Airway epithelial cell (primary cell): Measurements from ENCODE around the gene CLIP3. TPM values are rescaled to one million over a fixed set of nuclear protein-coding genes. Genes with fewer than 3 reads are reported as not detected.

Source experiments
- total RNA-seq: library from RNA; depleted of rRNA; stranded (reverse); fragments of >200 nt; gene quantifications from 2 replicates; pipeline ENCODE4 v1.2.3, GENCODE V29; 2015

Gene CLIP3, protein sequence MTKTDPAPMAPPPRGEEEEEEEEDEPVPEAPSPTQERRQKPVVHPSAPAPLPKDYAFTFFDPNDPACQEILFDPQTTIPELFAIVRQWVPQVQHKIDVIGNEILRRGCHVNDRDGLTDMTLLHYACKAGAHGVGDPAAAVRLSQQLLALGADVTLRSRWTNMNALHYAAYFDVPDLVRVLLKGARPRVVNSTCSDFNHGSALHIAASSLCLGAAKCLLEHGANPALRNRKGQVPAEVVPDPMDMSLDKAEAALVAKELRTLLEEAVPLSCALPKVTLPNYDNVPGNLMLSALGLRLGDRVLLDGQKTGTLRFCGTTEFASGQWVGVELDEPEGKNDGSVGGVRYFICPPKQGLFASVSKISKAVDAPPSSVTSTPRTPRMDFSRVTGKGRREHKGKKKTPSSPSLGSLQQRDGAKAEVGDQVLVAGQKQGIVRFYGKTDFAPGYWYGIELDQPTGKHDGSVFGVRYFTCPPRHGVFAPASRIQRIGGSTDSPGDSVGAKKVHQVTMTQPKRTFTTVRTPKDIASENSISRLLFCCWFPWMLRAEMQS
- 0.19 and 0.28 TPM in 2 replicates for total RNA-seq

DNA sequence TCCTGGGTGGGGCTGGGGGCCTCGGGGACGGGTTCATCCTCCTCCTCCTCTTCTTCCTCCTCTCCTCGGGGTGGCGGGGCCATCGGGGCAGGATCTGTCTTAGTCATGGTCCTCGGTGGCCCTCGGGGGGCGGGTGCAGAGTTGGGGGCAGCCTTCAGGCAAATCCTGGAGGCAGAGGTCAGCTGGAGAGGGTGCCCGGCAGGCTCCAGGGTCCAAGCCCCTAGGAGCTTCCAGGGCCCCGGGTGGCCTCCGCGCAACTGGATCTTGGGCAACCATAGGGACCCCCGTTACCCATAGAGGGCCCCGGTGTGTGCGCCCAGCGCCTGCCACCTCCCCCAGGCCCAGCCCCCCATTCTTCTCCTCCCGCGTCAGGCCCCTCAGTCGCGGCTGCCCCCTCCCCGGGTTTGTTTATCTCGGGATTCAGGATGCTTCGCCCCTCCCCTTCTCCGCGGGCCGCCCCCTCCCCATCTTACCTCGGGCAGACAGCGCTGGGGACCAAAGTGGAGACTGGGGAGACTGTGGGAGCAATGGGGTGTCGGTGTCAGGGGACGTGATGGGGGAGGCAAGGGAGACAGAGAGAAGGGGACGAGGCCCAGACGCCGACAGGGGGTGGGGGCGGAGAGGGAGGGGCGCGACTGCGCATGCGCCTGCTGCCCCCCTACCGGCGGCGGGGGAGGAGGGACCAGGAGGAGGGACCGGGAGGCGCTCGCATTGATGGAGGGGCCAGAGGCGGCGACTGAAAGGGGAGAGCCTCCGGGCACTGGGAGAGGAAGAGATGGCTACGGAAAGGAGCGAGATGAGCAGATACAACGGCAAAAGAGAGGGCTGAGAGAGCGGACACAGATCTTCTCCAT is at the start of gene CLIP3:
TSS of gene CLIP3 (minus strand) at position 623 of the 854 bp plus-strand sequence. CDS start at position 107, 516 bp downstream.

DNA sequence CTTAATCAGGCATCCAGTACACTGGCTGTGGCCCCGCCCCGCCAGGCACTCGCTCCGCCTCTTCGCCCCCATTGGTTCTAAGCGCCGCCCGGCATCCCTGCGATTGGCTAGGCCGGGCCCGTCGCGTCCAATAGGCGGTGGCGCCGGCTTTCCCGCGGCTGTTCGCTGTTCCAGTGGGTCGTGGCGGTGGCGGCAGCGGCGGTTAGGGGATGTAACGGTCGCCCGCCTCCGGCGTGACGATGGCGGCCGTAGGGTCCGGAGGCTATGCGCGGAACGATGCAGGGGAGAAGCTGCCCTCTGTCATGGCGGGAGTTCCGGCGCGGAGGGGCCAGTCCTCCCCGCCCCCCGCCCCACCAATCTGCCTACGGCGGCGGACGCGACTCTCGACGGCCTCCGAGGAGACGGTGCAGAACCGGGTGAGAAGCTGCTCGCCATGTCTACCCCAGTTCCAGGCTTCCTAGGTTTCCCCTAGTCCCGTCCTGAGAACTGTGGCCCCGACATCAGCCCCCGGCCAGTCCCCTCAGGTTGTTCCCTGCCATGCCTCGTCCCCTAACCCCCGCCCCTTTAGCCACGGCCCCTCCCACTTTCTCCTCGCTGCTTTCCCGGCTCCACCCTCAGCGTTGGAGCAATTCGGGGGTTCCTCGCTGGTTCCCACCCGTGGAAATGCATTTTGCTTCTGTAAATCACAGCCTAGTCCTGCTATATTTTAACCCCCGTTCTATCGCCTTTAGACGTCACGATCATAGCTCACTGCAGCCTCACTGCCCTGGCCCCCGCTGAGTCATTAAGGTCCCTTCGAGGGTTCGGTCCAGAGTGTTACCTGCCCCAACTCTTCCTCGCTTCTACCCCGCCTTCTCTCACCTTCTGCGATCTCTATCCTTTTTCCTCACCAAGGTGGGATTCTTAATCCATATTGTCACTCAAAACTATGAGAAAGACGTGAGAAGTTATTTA is 22.3 kb upstream of the CLIP3 start, which contains the start of gene WDR62:
TSS of gene WDR62 (plus strand) at position 165 of the 954 bp plus-strand sequence. CDS start at position 240, 75 bp downstream.

DNA sequence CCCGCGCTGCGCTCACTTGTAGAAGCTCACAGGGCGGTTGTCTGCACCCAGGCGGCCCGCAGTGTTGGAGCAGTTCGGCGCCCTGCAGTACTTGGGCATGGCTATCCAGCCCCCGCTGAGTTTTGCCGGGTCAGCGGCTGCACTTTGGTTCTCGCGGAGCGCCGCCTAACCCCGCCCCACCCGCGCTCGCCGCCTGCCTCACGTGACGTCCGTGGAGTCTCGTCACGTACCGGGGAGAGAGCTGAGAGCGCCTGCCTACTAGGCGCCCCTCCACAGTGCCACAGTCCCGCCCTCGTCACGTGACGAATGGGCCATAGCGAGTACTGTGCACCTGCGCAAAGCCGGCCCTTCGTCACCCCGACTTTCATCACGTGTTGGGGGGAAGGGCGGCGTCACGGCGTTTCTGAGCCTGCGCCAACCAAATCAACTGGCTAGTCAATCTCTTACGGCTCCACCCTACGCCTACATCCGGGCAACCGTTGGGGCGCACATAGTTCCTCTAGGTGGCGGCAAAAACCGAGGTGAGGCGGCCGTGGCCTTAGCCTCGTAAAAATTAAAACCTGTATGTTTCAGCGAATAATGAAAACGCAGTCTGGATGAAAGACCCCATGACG is 21.6 kb upstream of the CLIP3 start, which contains the start of gene THAP8:
TSS of gene THAP8 (minus strand) at position 167 of the 614 bp plus-strand sequence. CDS start at position 99, 68 bp downstream.

DNA sequence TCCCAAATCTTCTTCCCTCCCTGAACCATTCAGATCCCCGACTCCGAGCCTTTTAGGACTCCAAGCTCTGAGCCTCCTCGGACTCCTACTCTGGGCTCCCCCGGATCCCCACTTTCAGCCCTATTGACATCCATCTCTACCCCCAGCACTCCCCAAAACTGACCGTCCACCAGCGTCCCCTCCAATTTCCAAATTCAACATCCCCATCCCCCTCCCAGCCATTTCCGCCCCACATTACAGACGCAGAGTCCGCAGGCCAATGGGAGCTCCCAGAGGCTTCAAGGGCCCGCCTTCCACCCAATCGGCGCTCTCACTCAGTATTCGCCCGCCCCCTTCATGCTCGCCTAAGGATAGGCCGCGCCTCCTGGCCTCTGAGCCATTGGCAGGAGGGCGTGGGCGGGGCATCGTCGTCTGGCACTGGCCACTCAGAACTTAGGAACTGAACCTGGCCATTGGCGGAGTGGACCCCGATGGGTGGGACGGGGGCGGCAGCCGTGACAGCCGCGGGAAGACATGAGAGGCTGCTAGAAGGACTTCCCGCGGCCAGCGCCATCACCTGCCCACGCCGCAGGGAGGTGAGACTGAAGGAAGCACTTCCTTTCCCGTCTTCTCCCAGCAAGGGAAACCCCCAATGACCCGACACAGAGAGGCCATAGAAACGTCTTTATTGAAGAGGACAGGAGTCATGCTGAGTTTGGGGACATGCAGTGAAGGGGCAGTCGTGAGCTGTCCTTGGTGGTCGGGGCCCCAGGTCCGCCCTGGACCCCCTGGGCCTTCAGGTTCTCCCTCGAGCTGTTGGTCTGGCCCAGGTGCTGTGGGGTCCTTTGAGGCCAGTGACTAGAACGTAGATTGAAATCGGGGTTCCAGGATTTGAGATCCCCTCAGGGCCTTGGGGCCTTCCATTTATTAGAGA is 18.4 kb downstream of the CLIP3 start, which contains the start of gene ALKBH6:
TSS of gene ALKBH6 (minus strand) at position 202 of the 913 bp plus-strand sequence. CDS start 816 bp downstream, outside the sequence.

DNA sequence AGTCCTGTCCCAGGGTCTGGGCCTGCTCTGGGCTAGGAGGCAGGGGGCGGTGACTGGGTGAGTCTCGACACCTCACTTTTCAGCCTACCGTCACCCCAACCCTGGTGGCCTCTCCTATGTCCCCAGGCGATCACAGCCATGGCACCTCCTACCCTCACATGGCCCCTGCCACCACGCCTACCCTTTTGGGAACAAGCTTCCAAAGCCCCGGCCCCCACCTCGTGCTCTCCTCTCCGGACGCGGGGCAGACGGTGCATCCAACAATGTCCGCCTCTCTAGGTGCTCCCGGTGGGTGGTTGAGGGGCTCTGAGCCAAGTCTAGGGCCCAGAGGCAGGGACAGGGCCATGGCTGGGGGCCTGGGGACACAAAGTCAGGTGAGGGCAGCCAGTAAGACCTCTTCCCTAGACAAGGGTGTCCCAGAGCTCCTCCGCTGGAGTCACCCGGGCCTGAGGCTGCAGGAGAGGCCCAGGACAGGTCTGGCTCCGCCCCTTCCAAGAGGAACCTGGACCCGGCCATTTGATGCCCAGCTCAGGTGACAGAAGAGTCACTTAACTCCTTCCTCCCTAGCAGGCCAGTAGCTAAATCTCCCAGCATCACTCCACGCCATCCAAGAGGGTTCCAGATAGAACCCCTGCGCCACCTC is 24.2 kb downstream of the CLIP3 start, which contains the start of gene SYNE4:
TSS of gene SYNE4 (minus strand) at position 478 of the 643 bp plus-strand sequence. CDS start at position 346, 132 bp downstream.

DNA sequence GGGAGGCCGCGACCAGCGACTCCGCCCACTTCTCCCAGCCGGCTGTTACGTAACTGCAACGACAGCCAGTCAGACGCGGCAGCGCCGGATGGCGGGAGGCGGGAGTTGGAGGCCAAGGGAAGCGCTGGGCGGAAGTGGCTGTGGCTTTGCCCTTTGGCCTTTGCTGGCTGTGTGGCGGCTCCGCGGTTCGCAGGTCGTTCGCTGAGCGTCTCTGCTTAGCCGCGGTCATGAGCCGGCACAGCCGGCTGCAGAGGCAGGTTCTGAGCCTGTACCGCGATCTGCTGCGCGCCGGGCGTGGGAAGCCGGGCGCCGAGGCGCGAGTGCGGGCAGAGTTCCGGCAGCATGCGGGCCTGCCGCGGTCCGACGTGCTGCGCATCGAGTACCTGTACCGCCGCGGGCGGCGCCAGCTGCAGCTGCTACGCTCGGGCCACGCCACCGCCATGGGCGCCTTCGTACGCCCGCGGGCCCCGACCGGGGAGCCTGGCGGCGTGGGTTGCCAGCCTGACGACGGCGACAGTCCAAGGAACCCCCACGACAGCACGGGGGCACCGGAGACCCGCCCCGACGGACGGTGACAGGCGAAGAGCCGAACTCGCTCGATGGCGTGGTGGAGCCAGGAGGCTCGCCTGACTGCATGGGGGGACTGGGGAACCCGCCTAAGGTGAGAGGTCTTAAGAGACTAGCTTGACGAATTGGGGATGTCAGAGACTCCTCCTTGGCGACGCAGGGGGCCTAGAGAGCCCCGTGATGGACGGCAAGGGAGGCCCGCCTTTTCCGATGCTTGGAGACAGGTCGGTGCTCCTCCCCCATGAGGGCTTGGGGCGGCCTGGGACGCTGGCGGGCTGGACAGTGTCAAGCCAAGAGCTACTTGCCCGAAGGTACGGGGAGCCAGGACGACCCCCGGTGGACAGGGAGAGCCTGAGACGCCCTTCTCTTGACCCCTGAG is 37.4 kb downstream of the CLIP3 start, which contains the start of gene SDHAF1:
TSS of gene SDHAF1 (plus strand) at position 141 of the 946 bp plus-strand sequence. CDS start at position 228, 87 bp downstream.

Other genes with a start within 250 kb of the CLIP3 start
- gene PRODH2, start 220.0 kb downstream of the CLIP3 start, total RNA-seq: not detected in 2 replicates
- not detected in 2 replicates for gene NPHS1, start 180.4 kb downstream of the CLIP3 start, total RNA-seq
- 0.14 TPM in 1 of 2 replicates, not detected in the other for gene KIRREL2, start 176.0 kb downstream of the CLIP3 start, total RNA-seq
- 1.9 and 2.8 TPM in 2 replicates for gene APLP1, start 164.3 kb downstream of the CLIP3 start, total RNA-seq
- gene NFKBID, start 132.3 kb downstream of the CLIP3 start, total RNA-seq: 4.8 and 21.3 TPM in 2 replicates
- not detected in 2 replicates for gene HCST, start 130.3 kb downstream of the CLIP3 start, total RNA-seq
- gene TYROBP, start 124.6 kb downstream of the CLIP3 start, total RNA-seq: not detected in 2 replicates
- gene LRFN3, start 96.5 kb downstream of the CLIP3 start, total RNA-seq: 6.5 and 10.8 TPM in 2 replicates
- gene SDHAF1, start 37.7 kb downstream of the CLIP3 start, total RNA-seq: 34.6 and 81.5 TPM in 2 replicates
- gene SYNE4, start 24.1 kb downstream of the CLIP3 start, total RNA-seq: 2.9 and 3.9 TPM in 2 replicates
- gene ALKBH6, start 18.7 kb downstream of the CLIP3 start, total RNA-seq: 38.7 and 48.2 TPM in 2 replicates
- gene THAP8, start 21.4 kb upstream of the CLIP3 start, total RNA-seq: 3.5 and 6.8 TPM in 2 replicates
- gene WDR62, start 22.0 kb upstream of the CLIP3 start, total RNA-seq: 4.3 and 5.4 TPM in 2 replicates
- not detected in 2 replicates for gene OVOL3, start 78.3 kb upstream of the CLIP3 start, total RNA-seq
- gene POLR2I, start 82.0 kb upstream of the CLIP3 start, total RNA-seq: 52.7 and 73.0 TPM in 2 replicates
- gene TBCB, start 82.6 kb upstream of the CLIP3 start, total RNA-seq: 239 and 256 TPM in 2 replicates
- 206 and 280 TPM in 2 replicates for gene CAPNS1, start 107.2 kb upstream of the CLIP3 start, total RNA-seq
- gene COX7A1, start 119.6 kb upstream of the CLIP3 start, total RNA-seq: 0.35 TPM in 1 of 2 replicates, not detected in the other
- gene ZNF565, start 181.8 kb upstream of the CLIP3 start, total RNA-seq: 1.9 TPM in 2 replicates
- 63.0 and 79.5 TPM in 2 replicates for gene ZNF146, start 182.2 kb upstream of the CLIP3 start, total RNA-seq